GM18499 (cell line): ENCODE data around the gene GJA4.
"Not testable (repeated sequence)": the region's sequence is repeated elsewhere in the genome, so short reads cannot be mapped to it uniquely, and the experiment has no call there.

ENCODE experiments used
- ATAC-seq: cut with Tn5 transposase; IDR thresholded peaks from one replicate; pipeline ENCODE4 v1.9.1; 2021; ENCODE audit warnings: moderate number of reproducible peaks; ENCODE audit not compliant: insufficient read depth, unreplicated experiment

GJA4 gene

GRCh38 chr1:34786521-34787325 is 6.1 kb upstream of the GJA4 start:
- ATAC-seq: no peak

DNA sequence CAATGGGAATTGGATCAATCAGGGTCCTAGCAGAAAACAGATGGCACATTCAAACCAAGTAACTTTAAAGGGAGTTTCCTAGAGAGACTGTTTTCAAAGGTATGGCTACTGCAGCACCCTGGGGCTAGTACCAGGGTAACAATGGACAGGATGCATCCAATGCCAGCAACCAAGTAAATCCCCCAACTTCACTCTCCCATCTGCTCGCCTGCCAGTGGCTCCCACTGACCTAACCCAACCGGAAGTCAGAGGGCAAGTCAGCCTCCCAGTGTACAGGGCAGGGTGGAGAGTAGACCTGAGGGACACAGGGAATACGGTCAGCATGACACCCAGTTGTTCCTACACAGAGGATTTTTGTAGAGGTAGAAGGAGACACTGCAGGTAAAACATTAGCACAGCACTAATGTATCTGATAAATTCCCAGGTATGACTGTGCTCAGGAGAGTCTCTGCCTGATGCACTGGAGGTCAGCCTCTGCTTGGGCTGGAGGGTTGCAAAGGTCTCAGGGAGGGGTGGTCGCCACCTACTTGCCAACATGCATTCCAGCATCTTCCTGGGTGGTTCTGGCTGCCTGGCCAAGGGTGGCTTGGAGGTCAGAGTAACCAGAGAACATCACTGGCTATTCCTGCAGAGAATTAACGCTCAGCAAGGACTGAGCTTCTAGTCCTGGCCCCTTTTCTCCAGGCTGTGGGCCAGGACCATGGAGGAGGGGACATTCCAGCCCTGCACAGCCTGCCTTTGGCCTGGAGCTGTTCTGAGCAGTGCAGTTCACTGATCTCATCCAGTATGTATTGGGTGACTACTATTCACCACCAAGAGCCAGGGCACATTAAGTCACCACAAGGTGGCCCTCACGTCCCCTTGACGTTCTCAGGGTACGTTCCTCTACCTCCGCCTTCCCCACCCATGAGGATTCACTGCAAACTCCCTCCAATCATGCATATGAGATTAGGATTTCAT is 5.1 kb upstream of the GJA4 start:
- no peak for ATAC-seq

GRCh38 chr1:34790985-34791384 is 1.8 kb upstream of the GJA4 start:
- no peak for ATAC-seq

GRCh38 chr1:34792424-34792823 is 375 bp upstream of the GJA4 start:
- ATAC-seq: no peak

- ATAC-seq: no peak
These were observed 1.4 kb downstream of the GJA4 start for GRCh38 chr1:34794001-34794789.

- no peak for ATAC-seq
These were observed 2.0 kb downstream of the GJA4 start for GRCh38 chr1:34794790-34795180.

DNA sequence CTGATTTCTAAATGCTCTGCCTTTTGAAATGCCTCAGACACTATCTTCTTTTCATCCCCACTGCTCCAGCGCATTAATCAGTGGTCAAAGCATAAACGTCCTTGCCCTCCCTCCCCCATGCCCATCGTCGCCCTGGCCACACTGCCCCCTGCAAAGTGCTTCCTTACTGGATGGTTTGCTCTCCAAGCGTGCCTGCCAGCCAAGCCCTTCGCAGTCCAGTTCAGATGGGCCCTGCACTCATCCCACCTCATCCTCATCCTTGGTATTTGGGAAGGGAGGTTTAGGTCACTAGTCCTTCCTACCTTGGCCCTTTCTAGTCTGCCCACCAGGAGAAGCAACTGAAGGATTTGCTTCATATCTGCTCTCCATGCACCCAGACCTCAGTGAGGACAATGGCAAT is 3.1 kb downstream of the GJA4 start:
- ATAC-seq: no peak

- no peak for ATAC-seq
These were observed 4.2 kb downstream of the GJA4 start for GRCh38 chr1:34796990-34797389.

DNA sequence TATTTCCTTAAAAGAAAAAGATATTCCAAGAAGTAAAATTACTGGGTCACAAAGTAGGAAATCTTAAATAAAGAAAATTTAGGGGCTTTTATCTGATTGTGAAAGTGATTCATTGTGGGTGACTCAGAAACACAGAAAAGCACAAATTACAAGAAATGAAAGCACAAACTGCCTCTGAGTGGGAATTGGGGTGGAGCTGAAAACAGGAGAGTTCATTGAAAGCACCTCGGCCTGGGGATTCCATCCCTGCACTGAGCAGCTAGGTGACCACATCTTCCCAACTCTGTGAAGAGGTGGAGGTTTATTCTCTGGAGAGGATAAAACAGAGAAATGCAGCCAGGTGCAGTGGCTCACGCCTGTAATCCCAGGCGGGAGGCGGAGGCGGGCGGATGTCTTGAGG is 7.4 kb downstream of the GJA4 start:
- ATAC-seq: no peak

DNA sequence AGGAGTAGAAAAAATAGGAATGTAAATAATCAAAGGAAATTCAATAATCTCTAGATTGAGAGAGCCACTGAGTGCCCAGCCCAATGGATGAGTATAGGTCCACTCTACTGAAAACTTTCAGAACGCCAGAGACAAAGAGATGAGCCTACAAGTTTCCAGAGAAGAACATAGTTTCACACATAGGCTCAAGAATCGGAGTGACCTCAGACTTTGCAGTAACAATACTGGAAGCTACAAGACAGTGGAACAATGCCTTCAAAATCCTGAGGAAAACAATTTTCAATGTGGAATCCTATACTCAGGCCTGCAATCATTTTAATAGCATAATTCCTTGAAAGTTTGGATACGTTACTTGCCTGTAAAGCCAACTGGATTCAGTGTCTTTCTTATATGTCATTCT is 11.0 kb downstream of the GJA4 start:
- ATAC-seq: no peak

DNA sequence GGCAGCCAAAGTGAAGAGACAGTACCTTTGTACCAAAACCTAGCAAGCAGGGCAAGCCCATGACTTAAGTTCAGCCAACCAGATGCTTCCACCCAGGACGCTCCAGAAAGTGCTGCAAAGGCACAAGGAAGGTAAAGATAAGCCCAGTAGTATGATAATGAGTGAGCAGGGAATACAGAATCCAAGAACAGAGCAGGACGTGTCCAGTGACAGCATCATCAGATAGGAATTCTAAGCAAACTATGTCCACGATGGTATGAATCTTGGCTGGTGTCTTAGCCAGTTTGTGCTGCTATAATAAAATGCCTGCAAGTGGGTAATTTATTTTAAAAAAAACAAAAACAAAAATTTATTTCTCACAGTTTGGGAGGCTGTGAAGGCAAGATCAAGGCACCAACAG is 13.6 kb downstream of the GJA4 start:
- no peak for ATAC-seq

- ATAC-seq: no peak
These were observed 15.4 kb downstream of the GJA4 start for GRCh38 chr1:34808051-34808810.

DNA sequence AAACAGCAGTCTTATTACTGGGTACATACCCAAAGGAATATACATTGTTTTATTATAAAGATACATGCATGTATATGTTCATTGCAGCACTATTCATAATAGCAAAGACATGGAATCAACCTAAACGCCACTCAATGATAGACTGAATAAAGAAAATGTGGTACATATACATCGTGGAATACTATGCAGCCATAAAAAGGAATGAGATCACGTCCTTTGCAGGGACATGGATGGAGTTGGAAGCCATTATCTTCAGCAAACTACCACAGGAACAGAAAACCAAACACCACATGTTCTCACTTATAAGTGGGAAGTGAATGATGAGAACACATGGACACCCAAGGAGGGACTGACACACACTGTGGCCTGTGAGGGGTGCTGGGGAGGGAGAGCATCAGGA is 18.0 kb downstream of the GJA4 start:
- not testable (repeated sequence) for ATAC-seq

GRCh38 chr1:34816332-34816731 is 23.5 kb downstream of the GJA4 start:
- no peak for ATAC-seq

DNA sequence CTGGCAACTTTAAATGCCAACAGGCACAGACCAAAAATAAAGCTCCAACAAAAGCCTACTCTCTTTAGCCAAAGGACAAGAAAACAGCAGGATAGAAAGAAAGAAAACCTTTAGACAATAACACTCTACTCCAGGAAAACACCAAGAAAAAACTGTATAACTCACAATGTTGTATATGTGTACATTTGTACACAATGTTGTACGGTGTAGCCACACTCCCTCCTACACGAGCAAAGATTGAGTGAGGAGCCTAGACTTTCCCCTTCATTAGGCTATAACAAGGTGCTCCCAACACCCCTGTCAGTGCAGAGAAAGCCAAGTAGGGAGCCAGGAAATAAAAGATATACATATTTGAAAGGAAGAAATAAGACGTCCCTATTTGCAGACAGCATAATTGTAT is 24.0 kb downstream of the GJA4 start:
- no peak for ATAC-seq

DNA sequence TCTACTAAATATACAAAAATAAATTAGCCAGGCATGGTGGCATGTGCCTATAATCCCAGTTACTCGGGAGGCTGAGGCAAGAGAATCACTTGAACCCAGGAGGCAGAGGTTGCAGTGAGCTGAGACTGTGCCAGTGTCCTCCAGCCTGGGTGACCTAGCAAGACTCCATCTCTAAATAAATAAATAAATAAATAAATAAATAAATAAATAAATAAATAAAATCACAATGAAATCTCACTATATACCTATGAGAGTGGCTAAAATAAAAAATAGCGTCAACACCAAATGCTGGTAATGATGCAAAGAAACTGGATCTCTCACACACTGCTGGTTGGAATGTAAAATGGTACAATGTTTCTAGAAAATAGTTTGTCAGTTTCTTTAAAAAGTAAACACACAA is 26.1 kb downstream of the GJA4 start:
- not testable (repeated sequence) for ATAC-seq

- ATAC-seq: no peak
These were observed 29.4 kb downstream of the GJA4 start for GRCh38 chr1:34822202-34822601.

- no peak for ATAC-seq
These were observed 32.1 kb downstream of the GJA4 start for GRCh38 chr1:34824817-34825454.

- ATAC-seq: no peak
These were observed 32.8 kb downstream of the GJA4 start for GRCh38 chr1:34825455-34826091.
